Fibroblast of skin of right biceps (primary cell): ENCODE results near the gene DENND5B.
"Not testable (repeated sequence)": the region's sequence is repeated elsewhere in the genome, so short reads cannot be mapped to it uniquely, and the experiment has no call there.

Source experiments
- DNase-seq: peaks from one replicate; pipeline ENCODE4 v3.0.0-alpha.2; 2013

Gene DENND5B

GRCh38 chr12:31465002-31465401 is 125.9 kb downstream of the DENND5B start:
- no peak for DNase-seq

GRCh38 chr12:31460024-31460423 is 130.9 kb downstream of the DENND5B start:
- no peak for DNase-seq

DNA sequence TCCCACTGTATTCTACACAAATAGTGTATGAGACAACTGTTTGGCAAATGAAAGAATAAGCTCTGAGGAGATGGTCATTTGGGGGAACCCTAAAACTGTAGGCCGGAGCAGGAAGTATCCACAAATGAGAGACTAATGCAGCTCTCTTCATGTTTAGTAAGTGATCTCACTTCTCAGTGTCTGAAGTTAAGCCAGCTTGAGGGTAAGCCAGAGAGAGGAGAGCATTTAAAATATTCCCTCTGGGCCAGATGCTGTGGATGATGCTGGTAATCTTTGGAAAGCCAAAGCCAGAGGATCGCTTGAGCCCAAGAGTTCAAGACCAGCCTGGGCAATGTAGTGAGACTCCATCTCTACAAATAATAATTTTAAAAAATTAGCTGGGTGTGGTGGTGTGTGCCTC is 134.4 kb downstream of the DENND5B start:
- DNase-seq: no peak

DNA sequence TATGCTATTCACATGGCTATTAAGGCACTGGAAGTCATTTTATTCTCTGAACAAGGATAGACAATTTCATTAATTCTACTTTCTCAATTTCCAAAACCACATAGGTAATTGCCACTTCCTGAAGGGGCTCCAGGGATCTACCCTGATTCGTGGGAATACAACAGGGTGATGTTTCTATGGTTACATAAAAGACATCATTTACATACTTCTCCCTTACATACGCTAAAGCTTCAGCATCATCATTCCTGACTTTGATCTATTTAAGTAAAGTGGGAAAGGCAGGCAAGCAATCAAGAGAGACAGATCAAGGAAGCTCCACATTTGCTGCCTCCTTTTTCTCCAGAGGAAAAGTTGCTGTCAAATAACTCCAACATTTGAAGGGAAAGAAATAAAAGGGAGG is 146.2 kb downstream of the DENND5B start:
- DNase-seq: no peak

DNA sequence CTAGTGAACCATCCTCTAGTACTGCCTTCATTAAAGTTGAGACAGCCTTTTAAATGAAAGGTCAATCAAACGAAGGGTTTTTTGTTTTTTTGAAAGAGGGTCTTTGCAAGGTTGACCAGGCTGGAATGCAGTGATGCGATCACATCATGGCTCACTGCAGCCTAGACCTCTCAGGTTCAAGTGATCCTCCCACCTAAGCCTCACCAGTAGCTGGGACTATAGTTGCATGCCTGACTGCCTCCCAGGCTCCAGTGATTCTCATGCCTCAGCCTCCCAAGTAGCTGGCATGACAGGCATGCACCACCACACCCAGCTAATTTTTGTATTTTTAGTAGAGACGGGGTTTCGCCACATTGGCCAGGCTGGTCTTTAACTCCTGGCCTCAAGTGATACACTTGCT is 150.3 kb downstream of the DENND5B start:
- no peak for DNase-seq

DNA sequence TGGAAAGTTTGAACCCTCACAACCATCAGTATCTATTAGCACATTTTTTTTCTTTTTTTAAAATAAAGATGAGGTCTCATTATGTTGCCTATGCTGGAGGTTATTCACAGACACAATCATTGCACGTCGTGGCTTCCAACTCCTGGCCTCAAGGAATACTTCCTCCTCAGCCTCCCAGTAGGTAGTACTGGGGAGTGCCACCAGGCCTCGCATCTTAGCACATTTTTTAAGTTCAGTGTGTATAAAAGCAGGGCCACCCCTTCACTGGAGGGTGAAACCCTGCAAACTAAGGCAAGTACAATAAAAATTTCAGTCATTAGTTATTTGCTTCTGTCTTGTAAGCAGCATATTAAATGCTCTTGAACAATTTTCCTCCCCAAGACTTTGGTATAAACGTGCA is 150.8 kb downstream of the DENND5B start:
- DNase-seq: no peak

GRCh38 chr12:31431721-31432240 is 159.2 kb downstream of the DENND5B start:
- peak; percentile 20 for DNase-seq

DNA sequence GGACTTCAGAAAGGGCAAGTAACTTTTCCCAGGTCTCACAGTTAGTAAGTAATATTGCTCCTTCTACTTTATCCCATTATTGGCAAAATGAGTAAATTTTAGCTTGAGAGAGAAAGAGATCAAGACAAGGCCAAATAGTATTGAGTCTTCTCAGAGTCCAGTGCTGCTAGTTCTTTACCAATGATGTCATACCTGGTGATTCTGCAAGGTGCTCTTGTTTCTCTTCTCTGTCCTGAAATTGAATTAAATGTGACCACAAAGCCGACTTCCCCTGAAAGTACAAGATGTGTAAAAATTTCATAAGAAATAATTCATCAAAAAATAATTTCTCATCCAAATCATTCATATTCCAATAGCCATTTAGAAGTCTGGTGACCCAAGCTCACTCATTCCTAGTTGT is 167.5 kb downstream of the DENND5B start:
- no peak for DNase-seq

DNA sequence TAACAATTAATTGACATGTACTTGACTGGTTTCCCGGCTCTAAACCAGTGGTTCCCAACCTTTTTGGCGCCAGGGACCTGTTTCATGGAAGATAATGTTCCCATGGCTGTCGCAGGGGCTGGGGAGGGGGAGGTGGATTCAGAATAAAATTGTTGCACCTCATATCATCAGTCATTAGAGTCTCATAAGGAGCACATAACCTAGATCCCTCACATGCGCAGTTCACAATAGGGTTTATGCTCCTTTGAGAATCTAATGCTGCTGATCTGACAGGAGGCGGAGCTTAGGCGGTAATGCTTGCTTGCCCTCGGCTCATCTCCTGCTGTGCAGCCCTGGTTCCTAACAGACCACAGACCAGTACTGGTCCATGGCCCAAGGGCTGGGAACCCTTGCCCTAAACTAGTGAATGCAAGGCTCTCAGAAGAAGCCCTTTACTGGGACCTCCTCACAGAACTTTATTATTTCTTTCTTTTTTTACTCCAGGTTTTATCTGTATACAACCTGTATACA is 178.6 kb downstream of the DENND5B start:
- no peak for DNase-seq

DNA sequence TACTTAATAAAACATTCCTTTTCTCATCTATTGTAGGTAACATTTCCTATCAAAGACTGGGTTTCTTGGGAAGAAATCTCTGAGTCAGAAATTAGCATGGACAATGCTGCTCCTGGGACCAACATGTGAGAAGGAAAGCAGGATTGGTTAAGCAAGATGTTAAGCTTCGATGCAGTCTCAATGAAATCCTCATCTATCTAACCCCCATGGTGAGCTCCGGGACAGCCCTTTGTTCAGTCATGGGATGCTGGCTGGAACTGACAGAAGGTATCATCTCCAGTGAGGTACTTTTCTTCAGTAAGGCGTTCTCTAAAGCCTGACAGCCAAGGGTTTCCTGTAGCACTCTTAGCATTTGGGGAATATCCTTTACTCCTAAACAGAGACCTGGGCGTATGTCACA is 182.2 kb downstream of the DENND5B start:
- DNase-seq: no peak

- no peak for DNase-seq
Measured at GRCh38 chr12:31407562-31407961, 183.4 kb downstream of the DENND5B start.

- DNase-seq: no peak
Measured at GRCh38 chr12:31406345-31406744, 184.6 kb downstream of the DENND5B start.

GRCh38 chr12:31405021-31405420 is 185.9 kb downstream of the DENND5B start:
- DNase-seq: no peak

- peak; percentile 91 for DNase-seq
Measured at GRCh38 chr12:31403099-31403607, 187.8 kb downstream of the DENND5B start.

DNA sequence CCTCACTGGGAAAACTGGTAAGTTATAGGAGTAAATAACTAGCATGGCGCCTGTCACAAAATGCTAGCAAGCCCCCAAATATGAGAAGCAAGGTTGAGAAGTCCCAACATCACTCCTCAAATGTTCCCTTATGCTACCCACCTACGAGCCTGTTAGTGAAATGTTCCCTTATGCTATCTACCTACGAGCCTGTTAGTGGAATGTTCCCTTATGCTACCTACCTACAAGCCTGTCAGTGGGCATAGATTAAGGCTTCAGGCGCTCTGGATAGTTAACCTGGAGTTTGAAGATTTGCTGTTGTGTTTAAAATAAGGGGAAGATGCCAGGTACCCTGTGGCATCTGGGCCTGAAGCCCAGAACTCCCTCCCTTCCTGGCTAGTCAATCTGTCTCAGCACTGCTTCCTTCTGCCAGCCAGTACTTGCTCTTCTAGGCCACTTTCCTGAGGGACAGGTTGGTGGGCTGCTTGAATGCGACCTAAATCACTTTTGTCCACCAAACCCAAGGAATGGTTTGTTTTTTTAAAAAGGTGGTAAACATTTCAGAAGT is 197.9 kb downstream of the DENND5B start:
- no peak for DNase-seq

DNA sequence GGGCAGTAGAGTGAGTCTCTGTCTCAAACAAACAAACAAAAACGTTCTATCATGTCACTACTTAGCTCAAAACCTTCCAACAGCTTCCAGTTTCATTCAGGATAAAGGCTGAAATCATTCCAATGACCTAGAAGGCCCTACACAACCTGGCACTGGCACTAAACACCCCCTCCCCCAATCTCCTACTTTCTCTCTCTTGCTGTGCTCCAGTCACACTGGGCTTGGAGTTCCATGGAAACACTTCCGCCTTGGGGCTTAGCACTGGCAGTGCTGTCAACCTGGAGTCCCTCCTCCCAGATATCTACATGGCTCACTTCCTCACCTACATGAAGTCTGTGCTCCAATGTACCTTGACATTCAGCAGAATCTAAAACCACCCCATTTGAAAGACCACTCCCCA is 199.9 kb downstream of the DENND5B start:
- DNase-seq: no peak

DNA sequence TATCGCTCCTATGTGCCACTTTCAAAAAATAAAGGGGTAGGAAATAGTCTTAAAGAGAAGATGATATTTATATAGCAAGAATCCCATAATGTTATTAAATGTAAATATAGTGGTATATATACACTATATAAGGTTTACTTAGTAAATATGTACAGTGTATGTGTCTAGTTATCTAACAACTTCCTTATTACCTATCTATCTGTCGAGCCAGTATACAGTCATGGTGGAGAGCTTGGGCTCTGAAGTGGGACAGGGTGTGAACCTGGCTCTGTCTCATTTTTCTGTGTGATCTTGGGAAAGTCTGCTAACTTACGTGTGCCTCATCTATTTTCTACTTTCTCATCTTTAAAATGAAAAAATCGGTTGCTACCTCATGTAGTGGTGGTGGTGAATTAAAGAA is 202.2 kb downstream of the DENND5B start:
- DNase-seq: no peak

GRCh38 chr12:31387466-31387865 is 203.5 kb downstream of the DENND5B start:
- no peak for DNase-seq

GRCh38 chr12:31387011-31387410 is 203.9 kb downstream of the DENND5B start:
- no peak for DNase-seq

GRCh38 chr12:31386364-31386777 is 204.6 kb downstream of the DENND5B start:
- no peak for DNase-seq

DNA sequence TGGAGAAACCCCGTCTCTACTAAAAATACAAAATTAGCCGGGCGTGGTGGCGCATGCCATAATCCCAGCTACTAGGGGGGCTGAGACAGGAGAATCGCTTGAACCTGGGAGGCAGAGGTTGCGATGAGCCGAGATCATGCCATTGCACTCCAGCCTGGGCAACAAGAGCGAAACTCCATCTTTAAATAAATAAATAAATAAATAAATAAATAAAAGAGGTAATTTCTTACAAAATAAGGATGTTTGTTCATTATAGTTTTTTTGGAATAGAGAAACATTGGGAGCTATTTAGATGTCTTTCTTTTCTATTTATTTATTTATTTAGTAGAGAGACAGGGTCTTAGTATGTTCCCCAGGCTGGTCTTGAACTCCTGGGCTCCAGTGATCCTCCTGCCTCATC is 213.7 kb downstream of the DENND5B start:
- DNase-seq: not testable (repeated sequence)

DNA sequence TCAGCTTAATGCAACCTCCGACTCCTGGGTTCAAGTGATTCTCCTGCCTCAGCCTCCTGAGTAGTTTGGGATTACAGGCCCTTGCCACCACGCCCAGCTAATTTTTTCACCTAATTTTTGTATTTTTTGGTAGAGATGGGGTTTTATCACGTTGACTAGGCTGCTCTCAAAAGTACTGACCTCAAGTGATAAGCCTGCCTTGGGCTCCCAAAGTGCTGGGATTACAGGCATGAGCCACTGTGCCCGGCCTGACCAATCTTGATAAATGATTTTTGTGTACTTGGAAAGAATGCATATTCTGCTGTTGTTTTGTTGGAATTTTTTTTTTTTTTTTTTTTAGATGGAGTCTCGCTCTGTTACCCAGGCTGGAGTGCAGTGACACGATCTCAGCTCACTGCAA is 215.5 kb downstream of the DENND5B start:
- DNase-seq: not testable (repeated sequence)

GRCh38 chr12:31371256-31371620 is 219.7 kb downstream of the DENND5B start:
- DNase-seq: no peak

DNA sequence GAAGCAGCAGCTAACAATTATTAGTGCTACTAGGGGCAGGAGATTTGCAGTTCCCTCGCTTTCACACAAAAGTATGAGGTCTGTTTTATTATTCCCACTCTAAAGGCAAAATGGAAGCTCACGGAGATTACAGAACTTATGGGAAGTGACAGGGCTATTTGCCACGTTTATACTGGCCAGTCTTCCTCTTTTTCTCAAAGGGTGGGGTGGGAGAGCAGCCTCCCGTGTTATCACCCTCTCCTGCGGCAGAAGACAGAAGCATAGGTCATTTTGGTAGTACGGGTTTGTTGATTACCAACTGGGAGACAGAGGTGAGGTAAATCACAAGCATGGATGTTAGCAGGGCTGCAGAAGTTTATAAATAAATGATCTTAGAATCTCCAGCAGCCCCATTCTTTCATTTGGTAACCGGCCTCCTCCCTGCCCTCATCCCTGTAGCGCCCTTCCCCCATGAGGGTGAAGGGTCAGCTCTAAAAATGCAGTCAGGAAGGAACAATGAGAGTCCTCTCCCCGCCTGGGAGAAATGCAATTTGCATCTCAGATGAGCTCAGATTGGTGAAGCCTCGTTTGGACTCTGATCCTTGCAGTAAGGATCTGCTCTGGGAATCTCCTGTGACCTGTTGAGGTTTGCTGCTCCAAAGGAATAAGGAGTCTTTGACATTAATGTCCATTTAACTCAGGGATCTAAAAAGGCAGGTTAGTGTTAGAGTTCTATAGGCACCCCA is 220.2 kb downstream of the DENND5B start:
- peak; percentile 9 for DNase-seq
